Kidney epithelial cell (primary cell): ENCODE results near the gene SBSN. TPM values are rescaled to one million over a fixed set of nuclear protein-coding genes. Genes with fewer than 3 reads are reported as not detected.

Experiments used
- DNase-seq: peaks from one replicate; pipeline ENCODE4 v3.0.0-alpha.2; 2010; ENCODE audit warnings: low read depth
- H3K27me3 ChIP-seq: 2 replicates; pipeline ENCODE4 v1.6.0; 2011; ENCODE audit warnings: low read length; ENCODE audit not compliant: control insufficient read depth, insufficient read depth
- H3K36me3 ChIP-seq: 2 replicates; pipeline ENCODE4 v1.5.1; 2011; ENCODE audit warnings: low read length; ENCODE audit not compliant: control insufficient read depth, insufficient read depth
- H3K4me3 ChIP-seq: 2 replicates; pipeline ENCODE4 v1.5.1; 2011; ENCODE audit warnings: low read depth, mild to moderate bottlenecking, control low read depth, low read length
- total RNA-seq: library from RNA; depleted of rRNA; stranded (reverse); fragments of >200 nt; gene quantifications from 2 replicates; pipeline ENCODE4 v1.2.3, GENCODE V29; 2015
- TF ChIP-seq, protein P1 (sequence below): IDR thresholded peaks from 2 replicates; pipeline ENCODE4 v1.5.1; 2011; ENCODE audit warnings: mild to moderate bottlenecking, moderate library complexity, low read length, control low read depth, inconsistent platforms; ENCODE audit not compliant: insufficient read depth, poor library complexity, severe bottlenecking

Gene SBSN
- total RNA-seq, 1 donor from 2014 or later = not detected

GRCh38 chr19:35491836-35492360 is 36.2 kb downstream of the SBSN start:
- H3K27me3 ChIP-seq = peaks cover 19% of the 10 kb centered on the region
- TF ChIP-seq, protein P1, sequence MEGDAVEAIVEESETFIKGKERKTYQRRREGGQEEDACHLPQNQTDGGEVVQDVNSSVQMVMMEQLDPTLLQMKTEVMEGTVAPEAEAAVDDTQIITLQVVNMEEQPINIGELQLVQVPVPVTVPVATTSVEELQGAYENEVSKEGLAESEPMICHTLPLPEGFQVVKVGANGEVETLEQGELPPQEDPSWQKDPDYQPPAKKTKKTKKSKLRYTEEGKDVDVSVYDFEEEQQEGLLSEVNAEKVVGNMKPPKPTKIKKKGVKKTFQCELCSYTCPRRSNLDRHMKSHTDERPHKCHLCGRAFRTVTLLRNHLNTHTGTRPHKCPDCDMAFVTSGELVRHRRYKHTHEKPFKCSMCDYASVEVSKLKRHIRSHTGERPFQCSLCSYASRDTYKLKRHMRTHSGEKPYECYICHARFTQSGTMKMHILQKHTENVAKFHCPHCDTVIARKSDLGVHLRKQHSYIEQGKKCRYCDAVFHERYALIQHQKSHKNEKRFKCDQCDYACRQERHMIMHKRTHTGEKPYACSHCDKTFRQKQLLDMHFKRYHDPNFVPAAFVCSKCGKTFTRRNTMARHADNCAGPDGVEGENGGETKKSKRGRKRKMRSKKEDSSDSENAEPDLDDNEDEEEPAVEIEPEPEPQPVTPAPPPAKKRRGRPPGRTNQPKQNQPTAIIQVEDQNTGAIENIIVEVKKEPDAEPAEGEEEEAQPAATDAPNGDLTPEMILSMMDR = no peak
- no peaks in the 10 kb centered on the region for H3K36me3 ChIP-seq
- no peak overlapping the region for H3K4me3 ChIP-seq
- DNase-seq = no peak

DNA sequence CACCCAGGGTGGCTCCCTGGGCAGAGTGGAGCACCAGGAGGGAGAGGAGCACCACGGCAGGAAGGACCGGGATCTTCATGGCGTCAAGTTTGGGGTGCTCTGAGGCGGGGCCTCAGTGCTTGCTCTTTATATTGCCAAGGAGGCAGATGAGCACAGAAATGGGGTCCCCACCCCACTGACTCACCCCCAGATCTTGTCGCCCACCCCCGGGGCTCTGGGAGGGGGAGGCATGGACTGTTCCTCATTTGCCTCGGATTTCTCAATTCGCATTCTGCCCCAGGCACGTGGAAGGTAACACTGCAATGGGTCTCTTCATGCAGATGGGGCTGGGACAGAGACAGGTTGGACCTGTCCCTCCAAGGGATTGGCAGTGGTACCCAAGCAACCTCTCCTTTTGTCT is 37.7 kb downstream of the SBSN start, which contains the start of gene KRTDAP:
Gene KRTDAP (minus strand): TSS at position 101 of the 400 bp plus-strand sequence. CDS start 22 bp downstream, at position 79.
- DNase-seq = no peak
- TF ChIP-seq, protein P1 = no peak

DNA sequence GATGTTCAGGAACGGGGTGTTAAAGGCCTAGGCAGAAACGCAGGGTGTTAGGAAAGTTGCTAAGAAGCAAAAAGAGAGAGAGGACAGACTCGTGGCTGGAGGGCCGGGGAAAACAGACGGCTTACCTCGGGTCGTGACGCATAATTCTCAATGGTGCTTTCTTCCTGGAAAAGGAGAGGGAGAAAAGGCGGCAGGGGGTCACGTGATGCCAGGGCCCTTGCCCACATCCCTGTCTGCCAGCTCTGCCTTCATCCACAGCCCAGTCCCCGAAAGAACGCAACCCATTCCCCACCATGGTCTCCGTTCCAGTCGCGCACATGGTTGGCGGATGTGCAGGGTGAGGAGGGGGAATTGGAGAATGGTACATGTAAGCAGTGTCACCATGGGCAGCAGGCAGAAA is 39.4 kb downstream of the SBSN start:
- no peaks in the 10 kb centered on the region for H3K36me3 ChIP-seq
- H3K27me3 ChIP-seq = peaks cover 19% of the 10 kb centered on the region
- TF ChIP-seq, protein P1 = no peak
- no peak for DNase-seq
- H3K4me3 ChIP-seq = no peak overlapping the region

More for the DNA sequence above, 37.7 kb downstream of the SBSN start, which contains the start of gene KRTDAP:
- Histone ChIP-seq H3K36me3 (no peaks in the 10 kb centered on the region), H3K4me3 (no peak within 1 kb of the TSS), H3K27me3 (peaks cover 19% of the 10 kb centered on the region)

- TF ChIP-seq, protein P1 = no peak
- H3K36me3 ChIP-seq = no peaks in the 10 kb centered on the region
- H3K27me3 ChIP-seq = peaks cover 19% of the 10 kb centered on the region
- no peak for DNase-seq
- no peak overlapping the region for H3K4me3 ChIP-seq
Observed at GRCh38 chr19:35487656-35488182, 40.4 kb downstream of the SBSN start.

GRCh38 chr19:35486268-35486708 is 41.8 kb downstream of the SBSN start:
- H3K27me3 ChIP-seq = peaks cover 13% of the 10 kb centered on the region
- H3K36me3 ChIP-seq = no peaks in the 10 kb centered on the region
- DNase-seq = no peak
- H3K4me3 ChIP-seq = no peak overlapping the region
- TF ChIP-seq, protein P1 = no peak
